GM03348 (cell line): ENCODE data around the gene PIR.

Experiments used
- DNase-seq: peaks from one replicate; pipeline ENCODE4 v3.0.0; 2012; ENCODE audit warnings: low spot score

Gene PIR

DNA sequence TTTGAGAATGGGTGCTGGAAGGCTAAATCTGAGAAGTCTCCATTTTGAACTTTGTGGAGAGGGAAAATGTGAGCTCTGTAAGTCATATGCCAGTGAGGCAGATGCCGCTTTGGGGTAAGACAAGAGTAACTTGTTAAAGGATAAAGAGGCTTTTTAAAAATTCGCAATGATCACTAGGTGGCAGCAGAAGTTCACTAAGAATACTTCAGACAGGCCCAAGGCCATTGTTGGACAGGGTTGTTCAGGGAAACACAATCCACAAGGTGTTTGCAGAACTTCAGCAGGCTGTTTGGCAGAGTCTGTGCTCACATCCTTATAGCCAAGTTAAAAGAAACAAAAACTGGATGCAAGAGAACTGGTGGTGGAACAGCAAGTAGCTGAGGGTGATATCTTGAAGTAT, 144.1 kb downstream of the PIR start:
- peak; percentile 30 for DNase-seq

- DNase-seq, result no peak
Measured at GRCh38 chrX:15345976-15346375, 147.2 kb downstream of the PIR start.

GRCh38 chrX:15344106-15344505, 149.0 kb downstream of the PIR start:
- DNase-seq, result no peak

- DNase-seq, result peak; percentile 6
Measured at GRCh38 chrX:15343075-15343476, 150.1 kb downstream of the PIR start.

GRCh38 chrX:15340867-15341266, 152.3 kb downstream of the PIR start:
- no peak for DNase-seq

- peak; percentile 9 for DNase-seq
Measured at GRCh38 chrX:15336023-15336413, 157.1 kb downstream of the PIR start.

GRCh38 chrX:15335135-15336022, 157.8 kb downstream of the PIR start, which contains the start of gene PIGA:
PIGA (minus strand) TSS chrX:15335523; CDS start chrX:15331930, 3,593 bp downstream.
- peak; percentile 95 for DNase-seq
